Endothelial cell of umbilical vein (primary cell): Measurements from ENCODE around the gene PTPN9. TPM values are rescaled to one million over a fixed set of nuclear protein-coding genes. Genes with fewer than 3 reads are reported as not detected.

Source experiments
- BruUV-seq: library from RNA; stranded (reverse); fragments of 400-500 nt; replicated peaks from 2 replicates; lab custom pipeline; 2021; lab: Mats Ljungman, UMichigan
- CTCF ChIA-PET: fragments of 300-600, 350-600 bp; sonication (Branson Sonifier 250); formaldehyde crosslinking; loops from one replicate; lab custom pipeline; 2021; ENCODE audit warnings: antibody characterized with exemption, inconsistent platforms; lab: Charles Lee
- POLR2A ChIA-PET: fragments of 300-600, 350-600 bp; sonication (Branson Sonifier 250); formaldehyde crosslinking; loops from one replicate; lab custom pipeline; 2021; ENCODE audit warnings: antibody characterized with exemption, inconsistent platforms; lab: Charles Lee
- DNase-seq: peaks from one replicate; pipeline ENCODE4 v3.0.0-alpha.2; 2011; ENCODE audit warnings: low read depth, low spot score
- FAIRE-seq: peaks from 2 replicates; lab custom pipeline; 2011; peaks lifted over from hg19 to GRCh38; lab: Jason Lieb, UNC
- H2AFZ ChIP-seq: 2 replicates; pipeline ENCODE4 v1.6.0; 2012; ENCODE audit warnings: low read depth, low read length, control low read depth, inconsistent platforms
- H3K27ac ChIP-seq: 2 replicates; pipeline ENCODE4 v1.5.1; 2011; ENCODE audit warnings: low read depth, mild to moderate bottlenecking, control low read depth, low read length, moderate library complexity; ENCODE audit not compliant: insufficient read depth
- H3K27me3 ChIP-seq, 2 experiments: 2 replicates each; pipeline versions ENCODE4 v1.6.0 to v1.6.1; 2011; ENCODE audit warnings: low read length in 2 of 2, mixed read lengths in 1 of 2; ENCODE audit not compliant: control insufficient read depth in 2 of 2, insufficient read depth in 2 of 2
- H3K36me3 ChIP-seq, 2 experiments: 2 replicates in 1 of 2; 3 replicates in 1 of 2; pipeline ENCODE4 v1.5.1; 2011; ENCODE audit warnings: low read length in 2 of 2, mild to moderate bottlenecking in 1 of 2, moderate library complexity in 1 of 2; ENCODE audit not compliant: control insufficient read depth in 2 of 2, insufficient read depth in 2 of 2; ENCODE audit errors: extremely low read depth in 1 of 2
- H3K4me1 ChIP-seq: 3 replicates; pipeline ENCODE4 v1.5.1; 2011; ENCODE audit warnings: mild to moderate bottlenecking, low read length; ENCODE audit not compliant: control insufficient read depth, insufficient read depth; ENCODE audit errors: extremely low read depth
- H3K4me2 ChIP-seq: 2 replicates; pipeline ENCODE4 v1.6.1; 2011; ENCODE audit warnings: low read length, control low read depth, mixed read lengths; ENCODE audit not compliant: insufficient read depth
- H3K4me3 ChIP-seq, 3 experiments: fragments of 200-600 bp in 1 of 3; sonication (generic), shearing (Covaris generic) in 1 of 3; replicated peaks in 1 of 3; 2 replicates each; pipeline ENCODE4 v1.5.1; 2011 to 2016; ENCODE audit warnings: control low read depth in 3 of 3, low read length in 3 of 3, mild to moderate bottlenecking in 2 of 3, inconsistent platforms in 1 of 3, low read depth in 1 of 3, moderate library complexity in 1 of 3; ENCODE audit not compliant: insufficient read depth in 1 of 3
- H3K79me2 ChIP-seq: 2 replicates; pipeline ENCODE4 v1.6.0; 2012; ENCODE audit warnings: low read length, inconsistent platforms; ENCODE audit not compliant: control insufficient read depth, insufficient read depth
- H3K9ac ChIP-seq: replicated peaks from 2 replicates; pipeline ENCODE3; 2011; ENCODE audit warnings: low read length, control low read depth; ENCODE audit not compliant: insufficient read depth; ENCODE audit errors: extremely low read depth
- H3K9me1 ChIP-seq: replicated peaks from 3 replicates; pipeline ENCODE4 v1.6.0; 2011; ENCODE audit warnings: mild to moderate bottlenecking, low read length; ENCODE audit not compliant: control insufficient read depth, insufficient read depth; ENCODE audit errors: extremely low read depth
- H3K9me3 ChIP-seq: replicated peaks from 2 replicates; pipeline ENCODE4 v1.5.1; 2012; ENCODE audit warnings: low read length, inconsistent platforms; ENCODE audit not compliant: control insufficient read depth, insufficient read depth
- H4K20me1 ChIP-seq: replicated peaks from 2 replicates; pipeline ENCODE3; 2011; ENCODE audit warnings: mild to moderate bottlenecking, low read length; ENCODE audit not compliant: control insufficient read depth, insufficient read depth; ENCODE audit errors: extremely low read depth
- EZH2 ChIP-seq: IDR thresholded peaks from 2 replicates; pipeline ENCODE4 v1.6.1; 2012; ENCODE audit warnings: borderline replicate concordance, low read depth, mild to moderate bottlenecking, moderate library complexity, low read length, inconsistent platforms; ENCODE audit not compliant: severe bottlenecking
- FOS ChIP-seq: IDR thresholded peaks from 2 replicates; pipeline ENCODE4 v1.6.1; 2011; ENCODE audit warnings: mild to moderate bottlenecking, low read length, moderate library complexity, borderline replicate concordance; ENCODE audit not compliant: insufficient read depth
- GATA2 ChIP-seq: IDR thresholded peaks from 2 replicates; pipeline ENCODE4 v1.7.0; 2011; ENCODE audit warnings: low read depth, mild to moderate bottlenecking, moderate library complexity, mixed read lengths, low read length; ENCODE audit not compliant: insufficient read length, insufficient read depth
- JUN ChIP-seq: IDR thresholded peaks from 2 replicates; pipeline ENCODE4 v1.6.1; 2011; ENCODE audit warnings: borderline replicate concordance, low read depth; ENCODE audit not compliant: insufficient read length, insufficient read depth
- MYC ChIP-seq: IDR thresholded peaks from one replicate; pipeline ENCODE4 v1.6.1; 2011; ENCODE audit warnings: mild to moderate bottlenecking, low read depth, low read length
- POLR2A ChIP-seq: IDR thresholded peaks from 2 replicates; pipeline ENCODE4 v1.6.1; 2012; ENCODE audit warnings: low read depth, mild to moderate bottlenecking, control low read depth, low read length
- POLR2AphosphoS5 ChIP-seq: IDR thresholded peaks from 2 replicates; pipeline ENCODE4 v1.6.1; 2012; ENCODE audit warnings: low read depth, mild to moderate bottlenecking, control low read depth, low read length, moderate library complexity; ENCODE audit not compliant: insufficient read depth
- dilution Hi-C: fragments of 300-500 bp; cut with MboI; formaldehyde crosslinking; loops from one replicate; pipeline ENCODE4 v1.15.0; 2019; ENCODE audit warnings: low sequenced_read_pairs; ENCODE audit not compliant: extremely low pct_ligation_motif_present
- intact Hi-C: fragments of 100-400 bp; cut with micrococcal nuclease; formaldehyde crosslinking; loops from one replicate; pipeline ENCODE4 v1.10.0; 2022
- polyA plus RNA-seq, 4 experiments: library from polyadenylated mRNA; depleted of rRNA in 3 of 4; stranded (reverse) in 3 of 4; unstranded in 1 of 4; fragments of >200 nt; gene quantifications; 2 replicates each; pipeline versions ENCODE4 v1.2.1 to v1.2.3, GENCODE V29; 2011 to 2012; ENCODE audit warnings: missing spikeins in 1 of 4
- total RNA-seq: library from RNA; stranded (reverse); gene quantifications from 2 replicates; pipeline ENCODE4 v1.2.3, GENCODE V29; 2021
- TF ChIP-seq, protein P1 (sequence below): IDR thresholded peaks from 2 replicates; pipeline ENCODE4 v1.6.1; 2011; ENCODE audit not compliant: insufficient read depth, insufficient read length
- TF ChIP-seq, protein P2 (sequence below), 2 donors: IDR thresholded peaks; 1 replicate in 1 of 2; 2 replicates in 1 of 2; pipeline ENCODE4 v1.5.1; 2011; ENCODE audit warnings: low read length in 2 of 2, mild to moderate bottlenecking in 2 of 2, moderate library complexity in 2 of 2, control low read depth in 1 of 2, inconsistent platforms in 1 of 2, low read depth in 1 of 2; ENCODE audit not compliant: insufficient read depth in 1 of 2; ENCODE audit errors: extremely low read depth in 1 of 2

PTPN9 gene
- total and polyA plus RNA-seq, 2 donors (not counting 3 experiments of a cell fraction or from before 2014, with no cell fraction given): 31.4 to 37.2 TPM

- H3K27ac ChIP-seq: peak within 1 kb of the TSS; percentile 67
- TF ChIP-seq POLR2AphosphoS5: peak; percentile 89
- TF ChIP-seq, protein P1, sequence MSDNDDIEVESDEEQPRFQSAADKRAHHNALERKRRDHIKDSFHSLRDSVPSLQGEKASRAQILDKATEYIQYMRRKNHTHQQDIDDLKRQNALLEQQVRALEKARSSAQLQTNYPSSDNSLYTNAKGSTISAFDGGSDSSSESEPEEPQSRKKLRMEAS: no peak
- no peak for TF ChIP-seq JUN
- peak; percentile 86 for TF ChIP-seq POLR2A
- no peak for TF ChIP-seq EZH2
- no peak for TF ChIP-seq MYC
- TSS peak; percentile 89 for BruUV-seq
- ChIA-PET CTCF (interaction anchor here (0.6 to 3.0 kb wide), 11 partner anchors 9 to 258 kb away, joined by 3 to 23 read pairs (median 4); partner anchors contain the start of genes PTPN9 and SNX33), POLR2A (interaction anchor here (1.1 to 1.5 kb wide), 2 partner anchors 13 to 14 kb away, joined by 4 to 6 read pairs; partner anchors contain the start of gene IMP3)
- dilution Hi-C loops (no loop called here), intact Hi-C loops (loop anchor here (1.0 to 5.0 kb wide), 6 partner anchors 15 to 603 kb away; partner anchors contain the start of genes IMP3, MAN2C1, PPCDC and PTPN9)
- peak within 1 kb of the TSS; percentile 53 to 78 (median 59) for H3K4me3 ChIP-seq
- no peaks in the 10 kb centered on the region for H4K20me1 ChIP-seq
- H3K4me2 ChIP-seq: peak within 1 kb of the TSS; percentile 44
- H3K4me1 ChIP-seq: peaks cover 14% of the 10 kb centered on the region
- FAIRE-seq (peak; percentile 85), DNase-seq (peak; percentile 89)
- H3K9me3 ChIP-seq: no peaks in the 10 kb centered on the region
- H3K9me1 ChIP-seq: no peaks in the 10 kb centered on the region
- no peaks in the 10 kb centered on the region for H3K36me3 ChIP-seq
- H3K27me3 ChIP-seq: no peaks in the 10 kb centered on the region
- H3K9ac ChIP-seq: peak within 1 kb of the TSS; percentile 64
- peak within 1 kb of the TSS; percentile 19 for H2AFZ ChIP-seq
- no peaks in the 10 kb centered on the region for H3K79me2 ChIP-seq
These were observed 46.6 kb upstream of the PTPN9 start, which contains the start of gene SNUPN for GRCh38 chr15:75625542-75626347. SNUPN (minus strand) TSS chr15:75625725; CDS start chr15:75621051, 4,674 bp downstream.

- BruUV-seq: no TSS peak
- POLR2A ChIA-PET: no interaction called here
- Histone ChIP-seq H3K4me3 (no peak overlapping the region), H3K36me3 (peaks cover 0 to 2% of the 10 kb centered on the region in 2 experiments), H3K27ac (no peak overlapping the region), H3K4me1 (peaks cover 23% of the 10 kb centered on the region), H3K9me3 (no peaks in the 10 kb centered on the region), H4K20me1 (no peaks in the 10 kb centered on the region), H3K9ac (no peak overlapping the region), H3K79me2 (no peaks in the 10 kb centered on the region), H3K4me2 (no peak overlapping the region), H3K9me1 (no peaks in the 10 kb centered on the region), H2AFZ (no peak overlapping the region), H3K27me3 (no peaks in the 10 kb centered on the region)
- DNase-seq (no peak), FAIRE-seq (no peak)
- intact Hi-C loops (no loop called here), dilution Hi-C loops (no loop called here)
- CTCF ChIA-PET: interaction anchor here (1.3 kb wide), 1 partner anchor 114 kb away, joined by 3 read pairs; no protein-coding TSS in a partner anchor
- TF ChIP-seq FOS: no peak
- TF ChIP-seq, protein P2, sequence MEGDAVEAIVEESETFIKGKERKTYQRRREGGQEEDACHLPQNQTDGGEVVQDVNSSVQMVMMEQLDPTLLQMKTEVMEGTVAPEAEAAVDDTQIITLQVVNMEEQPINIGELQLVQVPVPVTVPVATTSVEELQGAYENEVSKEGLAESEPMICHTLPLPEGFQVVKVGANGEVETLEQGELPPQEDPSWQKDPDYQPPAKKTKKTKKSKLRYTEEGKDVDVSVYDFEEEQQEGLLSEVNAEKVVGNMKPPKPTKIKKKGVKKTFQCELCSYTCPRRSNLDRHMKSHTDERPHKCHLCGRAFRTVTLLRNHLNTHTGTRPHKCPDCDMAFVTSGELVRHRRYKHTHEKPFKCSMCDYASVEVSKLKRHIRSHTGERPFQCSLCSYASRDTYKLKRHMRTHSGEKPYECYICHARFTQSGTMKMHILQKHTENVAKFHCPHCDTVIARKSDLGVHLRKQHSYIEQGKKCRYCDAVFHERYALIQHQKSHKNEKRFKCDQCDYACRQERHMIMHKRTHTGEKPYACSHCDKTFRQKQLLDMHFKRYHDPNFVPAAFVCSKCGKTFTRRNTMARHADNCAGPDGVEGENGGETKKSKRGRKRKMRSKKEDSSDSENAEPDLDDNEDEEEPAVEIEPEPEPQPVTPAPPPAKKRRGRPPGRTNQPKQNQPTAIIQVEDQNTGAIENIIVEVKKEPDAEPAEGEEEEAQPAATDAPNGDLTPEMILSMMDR (IDR thresholded peaks at IDR 0.05; ENCODE audit: extremely low read depth in 1 of 2, insufficient read depth in 1 of 2, low read depth in 1 of 2, low read length in 2 of 2): no peak
- no peak for TF ChIP-seq POLR2A
- TF ChIP-seq POLR2AphosphoS5: no peak
- no peak for TF ChIP-seq GATA2
- TF ChIP-seq EZH2: no peak
- TF ChIP-seq, protein P1: no peak
- no peak for TF ChIP-seq JUN
- TF ChIP-seq MYC: no peak
These were observed 43.4 kb upstream of the PTPN9 start for GRCh38 chr15:75622505-75622904.
